CD8-positive, alpha-beta memory T cell (primary cell): Measurements from ENCODE around the gene ELMOD2. TPM values are rescaled to one million over a fixed set of nuclear protein-coding genes. Genes with fewer than 3 reads are reported as not detected.
A peak's percentile ranks its signal among the peaks of the same experiment; 100 is the strongest.

Experiments
- CTCF ChIA-PET: fragments of 350-600 bp; sonication (Branson Sonifier 250); formaldehyde crosslinking; loops from one replicate; lab custom pipeline; 2021; ENCODE audit warnings: antibody characterized with exemption; lab: Charles Lee
- POLR2A ChIA-PET: fragments of 350-600 bp; sonication (Branson Sonifier 250); formaldehyde crosslinking; loops from one replicate; lab custom pipeline; 2021; ENCODE audit warnings: antibody characterized with exemption; lab: Charles Lee
- DNase-seq, 5 donors: peaks; one replicate each; pipeline versions ENCODE4 v3.0.0 to v3.0.0-alpha.2; 2020 to 2022; ENCODE audit warnings: mixed read lengths in 1 of 5
- H3K27ac ChIP-seq: one replicate; pipeline ENCODE4 v1.7.0; 2013; ENCODE audit warnings: low read depth, mild to moderate bottlenecking, low read length, moderate library complexity
- H3K27me3 ChIP-seq: 2 replicates; pipeline ENCODE4 v1.7.0; 2013; ENCODE audit warnings: low read length, mild to moderate bottlenecking; ENCODE audit not compliant: insufficient read depth, poor library complexity, severe bottlenecking
- H3K36me3 ChIP-seq: 2 replicates; pipeline ENCODE4 v1.7.0; 2013; ENCODE audit warnings: mild to moderate bottlenecking, low read length, moderate library complexity; ENCODE audit not compliant: insufficient read depth
- H3K4me1 ChIP-seq: 2 replicates; pipeline ENCODE4 v1.7.0; 2013; ENCODE audit warnings: mild to moderate bottlenecking, low read length, moderate library complexity; ENCODE audit not compliant: insufficient read depth
- H3K4me3 ChIP-seq: 2 replicates; pipeline ENCODE4 v1.7.0; 2013; ENCODE audit warnings: mild to moderate bottlenecking, low read length
- H3K9me3 ChIP-seq: 2 replicates; pipeline ENCODE4 v1.7.0; 2013; ENCODE audit warnings: mild to moderate bottlenecking, low read length
- H3K27ac Mint-ChIP-seq, 8 donors: one replicate each; pipeline ENCODE4 v1.8.0; 2020 to 2021; ENCODE audit warnings: mixed read lengths in 8 of 8, mild to moderate bottlenecking in 6 of 8, inconsistent platforms in 3 of 8, moderate library complexity in 3 of 8
- H3K27me3 Mint-ChIP-seq, 2 donors: one replicate each; pipeline ENCODE4 v1.8.0; 2020 to 2021; ENCODE audit warnings: mixed read lengths in 2 of 2, mild to moderate bottlenecking in 1 of 2, moderate library complexity in 1 of 2
- H3K36me3 Mint-ChIP-seq, 3 donors: one replicate each; pipeline ENCODE4 v1.8.0; 2020 to 2021; ENCODE audit warnings: mixed read lengths in 3 of 3, inconsistent platforms in 1 of 3, mild to moderate bottlenecking in 1 of 3
- H3K4me1 Mint-ChIP-seq, 3 donors: one replicate each; pipeline ENCODE4 v1.8.0; 2020 to 2021; ENCODE audit warnings: mixed read lengths in 3 of 3, inconsistent platforms in 1 of 3, mild to moderate bottlenecking in 1 of 3
- H3K4me3 Mint-ChIP-seq, 7 donors: one replicate each; pipeline ENCODE4 v1.8.0; 2020 to 2021; ENCODE audit warnings: mixed read lengths in 7 of 7, mild to moderate bottlenecking in 6 of 7, moderate library complexity in 4 of 7, inconsistent platforms in 2 of 7
- H3K9me3 Mint-ChIP-seq, 5 donors: one replicate each; pipeline ENCODE4 v1.8.0; 2020 to 2022; ENCODE audit warnings: mixed read lengths in 5 of 5, mild to moderate bottlenecking in 3 of 5, moderate library complexity in 2 of 5, inconsistent platforms in 1 of 5
- polyA plus RNA-seq: library from polyadenylated mRNA; unstranded; fragments of 300-500 nt; fragmentation: Illumina TruSeq; gene quantifications from one replicate; pipeline ENCODE4 v1.2.3, GENCODE V29; 2021
- total RNA-seq, 2 experiments: library from RNA; stranded (reverse); gene quantifications; one replicate each; pipeline ENCODE4 v1.2.3, GENCODE V29; 2021

ELMOD2 gene
- total and polyA plus RNA-seq, 3 experiments from 2014 or later = 12.6 to 18.4 (median 15.3) TPM

DNA sequence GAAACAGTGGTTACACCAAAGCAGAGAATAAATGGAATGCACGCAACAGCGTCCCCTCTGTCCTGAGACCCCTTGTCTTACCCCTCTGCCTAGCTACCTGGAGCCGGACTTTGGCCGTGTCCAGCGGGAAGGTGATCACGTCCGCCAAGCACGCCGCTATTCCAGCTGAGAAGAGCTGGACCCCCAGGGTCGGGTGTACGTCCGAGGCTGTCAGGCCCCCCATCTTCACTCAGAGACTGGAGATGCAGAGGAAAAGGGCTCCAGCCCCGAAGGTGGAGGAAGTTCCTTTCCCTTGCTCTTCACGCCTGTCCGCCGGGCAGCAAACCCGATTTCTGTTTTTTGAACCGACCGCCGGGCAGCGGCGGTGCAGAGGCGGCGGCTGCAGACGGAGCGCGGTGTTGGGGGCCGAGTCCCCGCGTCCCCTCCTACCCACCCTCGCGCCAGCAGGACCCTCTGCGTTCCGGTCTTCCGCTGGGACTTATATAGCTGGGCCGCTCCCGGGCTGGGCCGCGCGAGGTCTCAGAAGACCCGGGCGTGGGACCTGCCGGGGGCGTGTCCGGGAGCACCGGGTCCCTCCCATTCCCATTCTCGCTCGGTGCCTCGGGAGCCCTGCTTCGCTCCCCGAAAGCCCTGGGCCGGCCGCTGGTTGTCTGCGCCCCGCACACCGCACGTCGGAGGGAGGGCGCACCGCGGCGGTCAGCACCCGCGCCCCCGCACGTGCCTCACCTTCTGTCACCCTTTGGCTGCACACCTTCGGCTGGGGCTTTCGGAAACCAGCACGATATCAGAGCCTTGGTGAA lies 44.7 kb downstream of the ELMOD2 start, which contains the start of gene UCP1:
UCP1 (minus strand) TSS at position 455 of the 800 bp plus-strand sequence; CDS start at position 223, 232 bp downstream.
- Histone ChIP-seq H3K9me3 (no peaks in the 10 kb centered on the region), H3K27me3 (peaks cover 22% of the 10 kb centered on the region), H3K4me1 (peaks cover 10% of the 10 kb centered on the region), H3K4me3 (no peak within 1 kb of the TSS), H3K27ac (no peak within 1 kb of the TSS), H3K36me3 (no peaks in the 10 kb centered on the region)
- CTCF ChIA-PET = no interaction called here
- POLR2A ChIA-PET = interaction anchor here (0.6 kb wide), 1 partner anchor 30 kb away, joined by 3 read pairs; no protein-coding TSS in a partner anchor
- Mint-ChIP-seq H3K36me3 (peaks cover 0 to 2% (median 0%) of the 10 kb centered on the region in 3 donors), H3K27me3 (peaks cover 32 to 61% of the 10 kb centered on the region in 2 donors), H3K4me1 (peaks cover 14 to 22% (median 17%) of the 10 kb centered on the region in 3 donors), H3K9me3 (peaks cover 2 to 9% (median 4%) of the 10 kb centered on the region in 5 donors), H3K4me3 (peak within 1 kb of the TSS in 6 of 7 donors; percentile 24 to 77 (median 75)), H3K27ac (no peak within 1 kb of the TSS)
- no peak for DNase-seq

DNA sequence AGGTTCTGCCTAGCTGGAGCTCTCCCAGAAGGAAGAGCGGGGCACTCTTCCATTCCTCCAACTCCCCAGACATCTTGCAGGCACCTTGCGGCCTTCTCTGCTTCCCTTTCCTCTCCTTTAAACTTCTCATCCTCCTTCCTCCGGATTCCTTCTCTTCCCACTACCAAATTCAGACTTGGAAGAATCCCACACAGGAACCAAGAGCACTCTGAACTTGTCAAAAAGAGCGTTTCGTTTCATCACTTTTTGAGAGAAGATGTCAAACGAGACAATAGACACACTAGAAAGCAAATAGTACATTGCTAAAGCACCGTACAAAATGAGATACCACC lies 45.3 kb downstream of the ELMOD2 start:
- peaks cover 22% of the 10 kb centered on the region for H3K27me3 ChIP-seq

DNA sequence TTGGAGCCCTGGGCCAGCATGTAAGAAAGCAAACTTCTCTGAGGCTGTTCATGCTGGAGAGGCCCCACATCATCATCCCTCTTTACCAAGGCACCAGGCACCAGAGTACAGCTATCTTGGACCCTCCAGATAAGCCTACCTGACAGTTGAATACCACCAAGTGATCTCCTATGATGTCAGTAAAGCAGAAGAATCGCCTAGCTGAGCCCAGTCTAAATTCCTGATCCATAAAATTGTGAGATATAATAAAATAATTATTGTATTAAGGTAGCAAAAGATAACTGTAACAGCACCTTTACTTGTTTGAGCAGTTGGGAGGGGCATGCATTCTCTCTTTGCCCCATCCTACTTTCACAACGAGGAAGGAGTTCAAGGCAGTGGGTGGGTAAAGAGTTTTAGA lies 47.7 kb downstream of the ELMOD2 start:
- ChIA-PET CTCF (no interaction called here), POLR2A (no interaction called here)
- H3K27me3 ChIP-seq = peaks cover 17% of the 10 kb centered on the region
- H3K36me3 Mint-ChIP-seq = peaks cover 0 to 2% (median 0%) of the 10 kb centered on the region in 3 donors
- H3K27ac ChIP-seq = no peak overlapping the region
- H3K27ac Mint-ChIP-seq = no peak overlapping the region
- H3K4me3 ChIP-seq = no peak overlapping the region
- DNase-seq = no peak
- peaks cover 38 to 80% of the 10 kb centered on the region in 2 donors for H3K27me3 Mint-ChIP-seq
- H3K4me1 ChIP-seq = peaks cover 10% of the 10 kb centered on the region
- no peaks in the 10 kb centered on the region for H3K36me3 ChIP-seq
- peaks cover 2 to 9% (median 4%) of the 10 kb centered on the region in 5 donors for H3K9me3 Mint-ChIP-seq
- peaks cover 14 to 22% (median 17%) of the 10 kb centered on the region in 3 donors for H3K4me1 Mint-ChIP-seq
- H3K9me3 ChIP-seq = no peaks in the 10 kb centered on the region
- no peak overlapping the region for H3K4me3 Mint-ChIP-seq

More for the DNA sequence above, 45.3 kb downstream of the ELMOD2 start:
- H3K4me1 ChIP-seq = peaks cover 10% of the 10 kb centered on the region
- peaks cover 32 to 67% of the 10 kb centered on the region in 2 donors for H3K27me3 Mint-ChIP-seq
- no peak overlapping the region for H3K27ac Mint-ChIP-seq
- no peak overlapping the region for H3K4me3 ChIP-seq
- H3K4me1 Mint-ChIP-seq = peaks cover 14 to 22% (median 17%) of the 10 kb centered on the region in 3 donors
- peak overlapping the region in 6 of 7 donors; percentile 24 to 77 (median 75) for H3K4me3 Mint-ChIP-seq
- H3K9me3 Mint-ChIP-seq = peaks cover 2 to 9% (median 4%) of the 10 kb centered on the region in 5 donors
- ChIA-PET POLR2A (no interaction called here), CTCF (no interaction called here)
- H3K9me3 ChIP-seq = no peaks in the 10 kb centered on the region
- DNase-seq = no peak
- no peaks in the 10 kb centered on the region for H3K36me3 ChIP-seq
- H3K36me3 Mint-ChIP-seq = peaks cover 0 to 2% (median 0%) of the 10 kb centered on the region in 3 donors
- H3K27ac ChIP-seq = no peak overlapping the region

DNA sequence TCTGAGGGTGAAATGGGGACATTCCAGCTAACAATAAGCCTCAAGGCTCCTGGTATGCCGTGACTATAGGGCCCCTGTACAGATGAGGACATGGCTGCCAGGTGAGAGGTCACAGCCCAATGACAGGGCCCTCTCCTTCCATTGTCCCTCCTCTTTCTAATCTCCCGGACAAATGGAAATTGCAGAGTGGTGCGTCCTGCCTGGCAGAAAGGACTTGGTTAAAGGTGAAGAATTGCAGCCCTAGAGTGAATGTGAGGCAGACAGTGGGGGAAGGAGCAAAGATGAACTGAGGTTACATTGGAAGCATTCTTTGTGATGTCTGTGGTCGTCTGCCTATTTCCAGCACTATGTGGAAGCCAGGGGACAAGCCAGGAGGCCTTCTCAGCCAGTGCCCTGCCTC lies 51.5 kb downstream of the ELMOD2 start:
- Mint-ChIP-seq H3K27me3 (peaks cover 38 to 79% of the 10 kb centered on the region in 2 donors), H3K9me3 (peaks cover under 1 to 6% (median 4%) of the 10 kb centered on the region in 5 donors), H3K36me3 (no peaks in the 10 kb centered on the region), H3K4me1 (no peaks in the 10 kb centered on the region), H3K27ac (no peak overlapping the region), H3K4me3 (no peak overlapping the region)
- Histone ChIP-seq H3K4me3 (no peak overlapping the region), H3K4me1 (no peaks in the 10 kb centered on the region), H3K27ac (no peak overlapping the region), H3K27me3 (no peaks in the 10 kb centered on the region), H3K36me3 (no peaks in the 10 kb centered on the region), H3K9me3 (no peaks in the 10 kb centered on the region)
- POLR2A ChIA-PET = no interaction called here
- CTCF ChIA-PET = no interaction called here
- DNase-seq = no peak

DNA sequence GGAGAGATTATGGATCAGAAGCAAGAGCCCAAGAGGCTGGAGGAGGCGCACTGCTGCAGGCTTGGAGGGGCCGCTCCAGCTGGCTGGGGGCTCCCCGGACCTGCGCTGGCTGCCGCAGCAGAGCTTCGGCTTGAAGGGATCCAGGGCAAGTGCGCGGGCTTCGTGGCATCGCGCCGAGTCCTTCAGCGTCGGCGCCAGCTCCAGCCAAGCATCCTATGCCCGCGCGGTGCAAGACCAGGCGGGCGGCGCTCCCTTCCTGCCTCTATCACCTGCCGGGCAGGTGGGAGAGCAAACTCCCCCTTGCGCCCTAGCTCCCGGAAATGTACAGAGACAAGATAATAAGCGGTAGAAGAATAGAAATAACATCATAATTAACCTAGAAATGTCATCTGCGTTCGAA lies 55.3 kb downstream of the ELMOD2 start:
- Mint-ChIP-seq H3K9me3 (peaks cover 0 to 1% (median 0%) of the 10 kb centered on the region in 5 donors), H3K27me3 (peaks cover 24 to 58% of the 10 kb centered on the region in 2 donors), H3K36me3 (no peaks in the 10 kb centered on the region), H3K4me3 (no peak overlapping the region), H3K27ac (no peak overlapping the region), H3K4me1 (no peaks in the 10 kb centered on the region)
- CTCF ChIA-PET = no interaction called here
- POLR2A ChIA-PET = no interaction called here
- H3K4me1 ChIP-seq = no peaks in the 10 kb centered on the region
- no peak for DNase-seq
- H3K4me3 ChIP-seq = no peak overlapping the region
- no peak overlapping the region for H3K27ac ChIP-seq
- H3K36me3 ChIP-seq = no peaks in the 10 kb centered on the region
- H3K27me3 ChIP-seq = no peaks in the 10 kb centered on the region
- H3K9me3 ChIP-seq = no peaks in the 10 kb centered on the region

DNA sequence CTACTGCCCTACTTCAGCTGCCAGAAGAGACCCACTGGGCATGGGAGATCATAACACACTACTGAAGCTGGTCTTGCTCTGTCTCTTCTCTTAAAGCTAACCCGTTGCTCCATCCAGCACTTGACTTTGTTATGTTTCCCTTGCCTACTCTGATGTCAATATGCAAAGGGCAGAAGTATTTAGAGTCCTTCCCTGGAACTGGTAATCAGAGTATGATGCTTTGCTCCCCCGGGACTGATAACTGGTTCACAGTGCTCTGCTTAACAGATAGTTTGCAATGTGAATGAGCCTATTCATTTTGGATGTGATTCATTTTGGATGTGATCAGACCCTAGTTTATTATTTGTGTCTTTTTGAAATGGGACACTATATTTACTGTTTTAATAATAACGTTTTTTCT lies 57.1 kb downstream of the ELMOD2 start:
- Histone ChIP-seq H3K27me3 (no peaks in the 10 kb centered on the region), H3K36me3 (no peaks in the 10 kb centered on the region), H3K4me1 (no peaks in the 10 kb centered on the region), H3K9me3 (no peaks in the 10 kb centered on the region), H3K4me3 (no peak overlapping the region), H3K27ac (no peak overlapping the region)
- DNase-seq = no peak
- H3K4me3 Mint-ChIP-seq = no peak overlapping the region
- ChIA-PET CTCF (no interaction called here), POLR2A (no interaction called here)
- H3K27ac Mint-ChIP-seq = no peak overlapping the region
- peaks cover 0 to 2% (median 0%) of the 10 kb centered on the region in 5 donors for H3K9me3 Mint-ChIP-seq
- no peaks in the 10 kb centered on the region for H3K4me1 Mint-ChIP-seq
- H3K36me3 Mint-ChIP-seq = no peaks in the 10 kb centered on the region
- H3K27me3 Mint-ChIP-seq = peaks cover 18 to 47% of the 10 kb centered on the region in 2 donors

DNA sequence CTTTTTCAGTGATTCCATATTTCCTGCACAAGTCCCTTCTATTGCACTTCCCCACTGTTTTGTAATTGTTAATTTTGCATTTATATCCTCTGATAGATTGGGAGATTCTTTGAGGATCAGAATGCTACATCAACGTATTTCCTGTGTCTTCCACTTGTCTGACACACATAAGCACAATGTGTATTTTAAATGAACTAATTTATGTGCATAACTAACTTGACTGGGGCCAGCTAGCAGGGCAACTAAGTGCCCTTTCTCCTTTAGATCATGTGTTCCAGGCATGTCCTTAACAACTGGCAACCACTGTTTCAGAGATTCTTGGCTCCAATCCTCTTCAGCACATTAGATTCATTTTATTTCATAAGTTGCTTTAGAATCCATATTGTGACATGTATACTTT lies 60.5 kb downstream of the ELMOD2 start:
- Mint-ChIP-seq H3K27ac (no peak overlapping the region), H3K9me3 (peaks cover 0 to 2% (median 0%) of the 10 kb centered on the region in 5 donors), H3K36me3 (no peaks in the 10 kb centered on the region)

DNA sequence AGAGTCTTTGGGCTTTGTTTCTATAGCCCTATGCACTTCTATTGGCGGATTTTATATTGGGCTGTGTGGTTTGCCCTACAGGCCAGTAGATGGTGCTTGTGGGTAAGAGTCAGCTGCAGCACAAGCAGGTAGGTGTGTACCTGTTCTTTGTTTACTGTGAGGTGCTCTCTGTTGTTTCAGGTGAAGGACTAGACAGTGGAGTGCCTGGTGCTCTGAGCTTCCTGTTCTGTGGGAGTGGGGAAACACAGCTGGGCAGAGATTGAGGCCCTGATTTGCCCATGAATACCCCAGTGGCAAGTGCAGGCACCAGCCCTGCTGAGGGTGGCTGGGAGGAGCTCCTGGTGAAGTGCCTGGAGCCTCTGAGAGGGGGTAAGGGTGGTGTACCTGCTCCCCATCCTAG lies 71.1 kb downstream of the ELMOD2 start:
- no peaks in the 10 kb centered on the region for H3K36me3 ChIP-seq
- POLR2A ChIA-PET = no interaction called here
- CTCF ChIA-PET = no interaction called here
- H3K27ac ChIP-seq = no peak overlapping the region
- Mint-ChIP-seq H3K9me3 (peaks cover 0 to 5% (median 0%) of the 10 kb centered on the region in 5 donors), H3K27me3 (peaks cover 4 to 43% of the 10 kb centered on the region in 2 donors), H3K4me3 (no peak overlapping the region), H3K36me3 (no peaks in the 10 kb centered on the region), H3K27ac (no peak overlapping the region), H3K4me1 (no peaks in the 10 kb centered on the region)
- H3K4me3 ChIP-seq = no peak overlapping the region
- no peaks in the 10 kb centered on the region for H3K9me3 ChIP-seq
- H3K27me3 ChIP-seq = no peaks in the 10 kb centered on the region
- no peak for DNase-seq
- no peaks in the 10 kb centered on the region for H3K4me1 ChIP-seq

More for the DNA sequence above, 60.5 kb downstream of the ELMOD2 start:
- POLR2A ChIA-PET = no interaction called here
- Histone ChIP-seq H3K27me3 (no peaks in the 10 kb centered on the region), H3K36me3 (no peaks in the 10 kb centered on the region), H3K9me3 (no peaks in the 10 kb centered on the region), H3K27ac (no peak overlapping the region), H3K4me1 (no peaks in the 10 kb centered on the region), H3K4me3 (no peak overlapping the region)
- no peak overlapping the region for H3K4me3 Mint-ChIP-seq
- DNase-seq = no peak
- H3K27me3 Mint-ChIP-seq = peaks cover 7 to 20% of the 10 kb centered on the region in 2 donors
- CTCF ChIA-PET = no interaction called here
- H3K4me1 Mint-ChIP-seq = no peaks in the 10 kb centered on the region
